ENCODE results near the gene ISL2.

Gene ISL2

DNA sequence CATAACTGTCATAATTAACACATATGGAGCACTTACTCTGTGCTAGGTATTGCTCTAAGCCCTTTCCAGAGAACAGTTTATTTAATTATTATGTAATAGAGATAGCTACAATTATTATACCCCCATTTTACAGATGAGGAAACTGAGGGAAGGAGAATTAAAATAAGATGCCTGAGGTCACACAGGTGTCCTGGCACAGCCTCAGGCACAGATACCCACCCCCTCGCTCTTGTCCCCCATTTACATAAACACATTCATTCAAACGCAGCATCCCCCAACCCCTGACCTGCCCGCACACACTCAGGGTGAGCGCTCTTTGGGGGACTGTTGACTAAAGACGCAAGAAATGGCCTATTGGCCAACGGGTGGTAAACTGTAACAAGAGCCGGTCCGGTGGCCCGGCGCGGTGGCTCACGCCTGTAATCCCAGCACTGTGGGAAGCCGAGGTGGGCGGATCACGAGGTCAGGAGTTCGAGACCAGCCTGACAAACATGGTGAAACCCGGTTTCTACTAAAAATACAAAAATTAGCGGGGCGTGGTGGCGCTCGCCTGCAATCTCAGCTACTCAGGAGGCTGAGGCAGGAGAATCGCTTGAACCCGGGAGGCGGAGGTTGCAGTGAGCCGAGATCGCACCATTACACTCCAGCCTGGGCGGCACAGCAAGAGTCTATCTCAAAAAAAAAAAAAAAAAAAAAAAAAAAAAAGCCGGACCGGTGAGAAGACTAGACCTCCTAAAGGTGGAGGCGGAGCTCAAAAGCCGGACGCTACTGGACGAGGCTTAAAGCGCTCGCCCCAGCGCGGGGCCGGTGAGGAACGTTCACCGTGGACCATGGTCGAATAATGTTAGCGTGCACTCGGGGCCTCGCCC lies 1.9 kb upstream of the ISL2 start:
- Histone ChIP-seq H3K23ac (ENCODE audit: low read length in 2 of 2) (peak overlapping the region in 1 of 2 experiments; percentile 81), H3K14ac (ENCODE audit: low read length in 2 of 2) (no peak overlapping the region), H3K4me1 (ENCODE audit: control insufficient read depth, insufficient read depth, low read depth, low read length) (peaks cover 21% of the 10 kb centered on the region), H3K27ac (ENCODE audit: low read length, poor library complexity, severe bottlenecking) (no peak overlapping the region), H2BK12ac (ENCODE audit: low read length in 2 of 2) (peak overlapping the region in 1 of 2 experiments; percentile 31), H2AK5ac (ENCODE audit: low read length, severe bottlenecking) (no peak overlapping the region), H3K36me3 (ENCODE audit: control insufficient read depth in 1 of 2, insufficient read depth in 2 of 2, low read depth in 1 of 2, low read length in 2 of 2) (no peaks in the 10 kb centered on the region), H3K27me3 (ENCODE audit: control insufficient read depth in 1 of 2, insufficient read depth in 1 of 2, low read length in 2 of 2) (peaks cover 51 to 79% of the 10 kb centered on the region in 2 experiments), H2BK120ac (ENCODE audit: low read depth, low read length) (no peak overlapping the region), H4K8ac (ENCODE audit: low read length) (no peak overlapping the region), H2BK5ac (ENCODE audit: low read depth, low read length, poor library complexity, severe bottlenecking) (no peak overlapping the region), H3K4me3 (ENCODE audit: insufficient read depth in 1 of 2, low read depth in 1 of 2, low read length in 2 of 2) (no peak overlapping the region), H4K91ac (ENCODE audit: low read length) (no peak overlapping the region), H2AFZ (ENCODE audit: low read depth, low read length) (no peak overlapping the region), H2BK15ac (ENCODE audit: low read depth, poor library complexity, severe bottlenecking) (no peak overlapping the region), H3K9me3 (ENCODE audit: control insufficient read depth, low read length) (no peaks in the 10 kb centered on the region), H3K4ac (ENCODE audit: low read depth in 1 of 2, low read length in 2 of 2) (no peak overlapping the region), H3K18ac (ENCODE audit: low read depth in 1 of 2, low read length in 2 of 2) (no peak overlapping the region), H3K9ac (ENCODE audit: low read length) (no peak overlapping the region), H3K4me2 (ENCODE audit: low read length, poor library complexity, severe bottlenecking) (peak overlapping the region; percentile 32), H3K79me1 (replicated peaks; ENCODE audit: low read length, poor library complexity, severe bottlenecking) (no peaks in the 10 kb centered on the region)
- 42% methylated on average over 43 of the region's 44 CpGs for WGBS
- DNase-seq: no peak

DNA sequence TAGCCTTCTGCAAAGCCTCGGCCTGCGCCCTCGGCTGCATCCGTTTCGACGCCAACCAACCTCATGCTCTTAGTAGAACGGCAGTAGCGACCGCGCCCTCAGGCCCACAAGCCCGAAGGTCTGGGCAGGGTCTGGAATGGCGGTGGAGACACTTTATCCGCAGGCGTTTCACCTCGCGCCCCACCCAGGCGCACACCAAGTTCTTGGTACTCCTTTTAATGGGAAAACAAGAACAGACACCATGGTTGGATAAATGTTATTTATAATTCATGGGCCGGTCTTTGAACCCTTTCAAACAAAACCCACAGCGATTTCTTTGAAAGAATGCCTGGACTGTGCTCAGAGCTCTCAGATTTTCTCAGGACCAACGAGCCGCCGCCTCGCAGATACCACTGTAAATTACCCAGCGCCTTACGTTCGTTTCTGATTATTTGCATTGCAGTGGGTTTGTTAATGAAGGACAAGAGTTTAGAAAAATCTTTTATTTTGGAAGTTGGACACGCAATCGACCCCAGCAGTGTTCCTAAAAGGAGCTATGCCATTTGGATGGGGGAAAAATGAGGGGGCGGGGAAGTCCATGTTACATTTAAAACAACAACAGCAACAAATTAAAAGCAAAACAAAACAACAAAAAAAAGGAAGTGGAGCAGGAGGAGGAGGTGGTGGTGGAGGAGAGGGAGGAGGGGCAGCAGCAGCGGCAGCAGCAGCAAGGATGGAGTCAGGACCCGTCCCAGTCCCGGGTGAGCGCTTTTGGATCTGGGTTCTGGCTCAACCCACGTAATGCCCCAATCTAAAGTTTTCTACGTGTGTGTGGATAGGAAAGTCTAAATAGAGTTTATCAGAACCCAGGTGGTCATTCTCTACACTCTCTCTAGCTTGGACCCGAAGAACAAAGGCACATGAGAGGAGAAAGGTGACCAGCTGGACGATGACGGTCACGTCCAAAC lies 993 bp upstream of the ISL2 start:
- Histone ChIP-seq H2BK120ac (ENCODE audit: low read depth, low read length) (no peak overlapping the region), H3K36me3 (ENCODE audit: control insufficient read depth in 1 of 2, insufficient read depth in 2 of 2, low read depth in 1 of 2, low read length in 2 of 2) (no peaks in the 10 kb centered on the region), H3K9me3 (ENCODE audit: control insufficient read depth, low read length) (no peaks in the 10 kb centered on the region), H2AK5ac (ENCODE audit: low read length, severe bottlenecking) (no peak overlapping the region), H2BK5ac (ENCODE audit: low read depth, low read length, poor library complexity, severe bottlenecking) (no peak overlapping the region), H3K23ac (ENCODE audit: low read length in 2 of 2) (peak overlapping the region in 1 of 2 experiments; percentile 81), H3K14ac (ENCODE audit: low read length in 2 of 2) (no peak overlapping the region), H3K27me3 (ENCODE audit: control insufficient read depth in 1 of 2, insufficient read depth in 1 of 2, low read length in 2 of 2) (peaks cover 60 to 83% of the 10 kb centered on the region in 2 experiments), H4K8ac (ENCODE audit: low read length) (no peak overlapping the region), H3K4me3 (ENCODE audit: insufficient read depth in 1 of 2, low read depth in 1 of 2, low read length in 2 of 2) (peak overlapping the region in 1 of 2 experiments; percentile 36), H2BK12ac (ENCODE audit: low read length in 2 of 2) (peak overlapping the region in 1 of 2 experiments; percentile 31), H3K4ac (ENCODE audit: low read depth in 1 of 2, low read length in 2 of 2) (no peak overlapping the region), H2BK15ac (ENCODE audit: low read depth, poor library complexity, severe bottlenecking) (no peak overlapping the region), H3K4me1 (ENCODE audit: control insufficient read depth, insufficient read depth, low read depth, low read length) (peaks cover 29% of the 10 kb centered on the region), H3K79me1 (replicated peaks; ENCODE audit: low read length, poor library complexity, severe bottlenecking) (no peaks in the 10 kb centered on the region), H3K27ac (ENCODE audit: low read length, poor library complexity, severe bottlenecking) (no peak overlapping the region), H2AFZ (ENCODE audit: low read depth, low read length) (no peak overlapping the region), H3K18ac (ENCODE audit: low read depth in 1 of 2, low read length in 2 of 2) (no peak overlapping the region), H4K91ac (ENCODE audit: low read length) (no peak overlapping the region), H3K4me2 (ENCODE audit: low read length, poor library complexity, severe bottlenecking) (peak overlapping the region; percentile 86), H3K9ac (ENCODE audit: low read length) (no peak overlapping the region)
- WGBS: 8% methylated on average over 26 of the region's 39 CpGs
- DNase-seq: peak; percentile 32

DNA sequence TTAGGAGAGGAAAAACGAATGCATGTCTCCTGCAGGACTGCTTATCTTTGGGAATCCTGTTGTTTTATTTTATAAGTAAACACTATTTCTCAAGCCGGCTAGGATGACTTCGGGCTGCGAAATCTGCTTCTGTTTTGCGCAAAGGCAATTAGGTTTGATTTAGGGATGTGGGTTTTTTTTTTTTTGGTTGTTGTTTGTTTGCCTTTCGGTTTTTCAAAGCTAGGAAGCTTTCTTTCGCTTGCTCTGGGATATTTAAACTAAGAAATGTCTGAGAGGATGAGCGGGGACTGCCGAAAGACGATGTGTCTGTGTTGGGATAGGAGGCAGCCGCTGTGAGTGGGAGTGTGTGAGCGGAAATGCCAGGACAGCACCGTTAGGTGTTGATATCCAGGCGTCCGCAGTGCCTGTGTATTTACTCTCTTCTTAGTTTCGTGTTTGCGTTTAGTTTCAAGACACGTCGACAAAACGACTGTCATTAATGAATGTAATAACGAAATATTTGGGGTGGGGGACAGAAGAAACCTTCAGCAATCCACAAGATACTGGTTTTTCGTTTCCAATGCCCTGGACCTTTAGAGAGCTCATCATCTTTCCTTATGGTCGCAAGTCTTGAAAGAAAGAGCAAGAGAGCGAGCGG lies 604 bp downstream of the ISL2 start:
- Histone ChIP-seq H3K36me3 (ENCODE audit: control insufficient read depth in 1 of 2, insufficient read depth in 2 of 2, low read depth in 1 of 2, low read length in 2 of 2) (no peaks in the 10 kb centered on the region), H3K9me3 (ENCODE audit: control insufficient read depth, low read length) (no peaks in the 10 kb centered on the region), H3K14ac (ENCODE audit: low read length in 2 of 2) (no peak overlapping the region), H2AK5ac (ENCODE audit: low read length, severe bottlenecking) (no peak overlapping the region), H3K23ac (ENCODE audit: low read length in 2 of 2) (no peak overlapping the region), H4K91ac (ENCODE audit: low read length) (no peak overlapping the region), H2BK120ac (ENCODE audit: low read depth, low read length) (no peak overlapping the region), H3K27ac (ENCODE audit: low read length, poor library complexity, severe bottlenecking) (no peak overlapping the region), H2BK5ac (ENCODE audit: low read depth, low read length, poor library complexity, severe bottlenecking) (no peak overlapping the region), H3K4ac (ENCODE audit: low read depth in 1 of 2, low read length in 2 of 2) (no peak overlapping the region), H3K27me3 (ENCODE audit: control insufficient read depth in 1 of 2, insufficient read depth in 1 of 2, low read length in 2 of 2) (peaks cover 76 to 98% of the 10 kb centered on the region in 2 experiments), H3K9ac (ENCODE audit: low read length) (no peak overlapping the region), H2AFZ (ENCODE audit: low read depth, low read length) (no peak overlapping the region), H3K4me3 (ENCODE audit: insufficient read depth in 1 of 2, low read depth in 1 of 2, low read length in 2 of 2) (peak overlapping the region in 1 of 2 experiments; percentile 33), H3K4me2 (ENCODE audit: low read length, poor library complexity, severe bottlenecking) (peak overlapping the region; percentile 55), H3K18ac (ENCODE audit: low read depth in 1 of 2, low read length in 2 of 2) (no peak overlapping the region), H3K79me1 (replicated peaks; ENCODE audit: low read length, poor library complexity, severe bottlenecking) (no peaks in the 10 kb centered on the region), H3K4me1 (ENCODE audit: control insufficient read depth, insufficient read depth, low read depth, low read length) (peaks cover 41% of the 10 kb centered on the region), H2BK12ac (ENCODE audit: low read length in 2 of 2) (no peak overlapping the region), H2BK15ac (ENCODE audit: low read depth, poor library complexity, severe bottlenecking) (no peak overlapping the region), H4K8ac (ENCODE audit: low read length) (no peak overlapping the region)
- DNase-seq: peak; percentile 67
- WGBS: 6% methylated on average over 25 of the region's 25 CpGs
